Motor neuron (in vitro differentiated cells): ENCODE data around the gene AFF1. TPM values are rescaled to one million over a fixed set of nuclear protein-coding genes. Genes with fewer than 3 reads are reported as not detected.

Experiments used
- ATAC-seq, 8 experiments: fragments of 200-7000 bp; cut with Tn5 transposase; replicated peaks in 6 of 8; 2 replicates each; pipeline ENCODE4 v1.8.0; 2021; ENCODE audit warnings: mild to moderate bottlenecking in 8 of 8, moderate library complexity in 8 of 8
- H3K27ac ChIP-seq, 2 donors: fragments of 250-450 bp; sonication (Bioruptor Pico); 2 replicates each; pipeline ENCODE4 v1.9.0; 2021; ENCODE audit warnings: antibody characterized with exemption in 2 of 2, mild to moderate bottlenecking in 2 of 2, moderate library complexity in 1 of 2
- H3K4me1 ChIP-seq, 2 donors: fragments of 250-450 bp; sonication (Bioruptor Pico); replicated peaks in 1 of 2; 2 replicates each; pipeline ENCODE4 v1.6.1; 2021; ENCODE audit warnings: antibody characterized with exemption in 2 of 2, mild to moderate bottlenecking in 2 of 2, moderate library complexity in 1 of 2
- H3K4me3 ChIP-seq, 5 donors: fragments of 250-450 bp; sonication (Bioruptor Pico); 2 replicates each; pipeline ENCODE4 v1.9.0; 2021; ENCODE audit warnings: antibody characterized with exemption in 5 of 5, mild to moderate bottlenecking in 5 of 5, moderate library complexity in 4 of 5
- WGBS, 10 experiments: fragments of 450-650 bp; shearing (Covaris generic); methylation state at CpG; one replicate each; pipeline ENCODE4 v1.0.0; 2022; 5-methylcytosine and 5-hydroxymethylcytosine counted together
- in situ Hi-C, 9 experiments: fragments of 400-800 bp; cut with MboI; loops; one replicate each; pipeline ENCODE4 v1.15.0; 2021; ENCODE audit warnings: low sequenced_read_pairs in 9 of 9, low pct_unique_long_range_greater_than_20kb in 2 of 9; ENCODE audit not compliant: unreplicated experiment in 9 of 9
- total RNA-seq, 8 experiments: library from RNA; unstranded; fragments of 300-600 nt; gene quantifications; 2 replicates each; pipeline versions ENCODE4 v1.2.3 to v1.2.4, GENCODE V29; 2022

AFF1 gene, protein sequence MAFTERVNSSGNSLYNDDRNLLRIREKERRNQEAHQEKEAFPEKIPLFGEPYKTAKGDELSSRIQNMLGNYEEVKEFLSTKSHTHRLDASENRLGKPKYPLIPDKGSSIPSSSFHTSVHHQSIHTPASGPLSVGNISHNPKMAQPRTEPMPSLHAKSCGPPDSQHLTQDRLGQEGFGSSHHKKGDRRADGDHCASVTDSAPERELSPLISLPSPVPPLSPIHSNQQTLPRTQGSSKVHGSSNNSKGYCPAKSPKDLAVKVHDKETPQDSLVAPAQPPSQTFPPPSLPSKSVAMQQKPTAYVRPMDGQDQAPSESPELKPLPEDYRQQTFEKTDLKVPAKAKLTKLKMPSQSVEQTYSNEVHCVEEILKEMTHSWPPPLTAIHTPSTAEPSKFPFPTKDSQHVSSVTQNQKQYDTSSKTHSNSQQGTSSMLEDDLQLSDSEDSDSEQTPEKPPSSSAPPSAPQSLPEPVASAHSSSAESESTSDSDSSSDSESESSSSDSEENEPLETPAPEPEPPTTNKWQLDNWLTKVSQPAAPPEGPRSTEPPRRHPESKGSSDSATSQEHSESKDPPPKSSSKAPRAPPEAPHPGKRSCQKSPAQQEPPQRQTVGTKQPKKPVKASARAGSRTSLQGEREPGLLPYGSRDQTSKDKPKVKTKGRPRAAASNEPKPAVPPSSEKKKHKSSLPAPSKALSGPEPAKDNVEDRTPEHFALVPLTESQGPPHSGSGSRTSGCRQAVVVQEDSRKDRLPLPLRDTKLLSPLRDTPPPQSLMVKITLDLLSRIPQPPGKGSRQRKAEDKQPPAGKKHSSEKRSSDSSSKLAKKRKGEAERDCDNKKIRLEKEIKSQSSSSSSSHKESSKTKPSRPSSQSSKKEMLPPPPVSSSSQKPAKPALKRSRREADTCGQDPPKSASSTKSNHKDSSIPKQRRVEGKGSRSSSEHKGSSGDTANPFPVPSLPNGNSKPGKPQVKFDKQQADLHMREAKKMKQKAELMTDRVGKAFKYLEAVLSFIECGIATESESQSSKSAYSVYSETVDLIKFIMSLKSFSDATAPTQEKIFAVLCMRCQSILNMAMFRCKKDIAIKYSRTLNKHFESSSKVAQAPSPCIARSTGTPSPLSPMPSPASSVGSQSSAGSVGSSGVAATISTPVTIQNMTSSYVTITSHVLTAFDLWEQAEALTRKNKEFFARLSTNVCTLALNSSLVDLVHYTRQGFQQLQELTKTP
- 10 to 100 TPM in 6 of 8 experiments, 1 to 10 TPM in 2; 7.7 to 47.0 (median 15.8) TPM for total RNA-seq

DNA sequence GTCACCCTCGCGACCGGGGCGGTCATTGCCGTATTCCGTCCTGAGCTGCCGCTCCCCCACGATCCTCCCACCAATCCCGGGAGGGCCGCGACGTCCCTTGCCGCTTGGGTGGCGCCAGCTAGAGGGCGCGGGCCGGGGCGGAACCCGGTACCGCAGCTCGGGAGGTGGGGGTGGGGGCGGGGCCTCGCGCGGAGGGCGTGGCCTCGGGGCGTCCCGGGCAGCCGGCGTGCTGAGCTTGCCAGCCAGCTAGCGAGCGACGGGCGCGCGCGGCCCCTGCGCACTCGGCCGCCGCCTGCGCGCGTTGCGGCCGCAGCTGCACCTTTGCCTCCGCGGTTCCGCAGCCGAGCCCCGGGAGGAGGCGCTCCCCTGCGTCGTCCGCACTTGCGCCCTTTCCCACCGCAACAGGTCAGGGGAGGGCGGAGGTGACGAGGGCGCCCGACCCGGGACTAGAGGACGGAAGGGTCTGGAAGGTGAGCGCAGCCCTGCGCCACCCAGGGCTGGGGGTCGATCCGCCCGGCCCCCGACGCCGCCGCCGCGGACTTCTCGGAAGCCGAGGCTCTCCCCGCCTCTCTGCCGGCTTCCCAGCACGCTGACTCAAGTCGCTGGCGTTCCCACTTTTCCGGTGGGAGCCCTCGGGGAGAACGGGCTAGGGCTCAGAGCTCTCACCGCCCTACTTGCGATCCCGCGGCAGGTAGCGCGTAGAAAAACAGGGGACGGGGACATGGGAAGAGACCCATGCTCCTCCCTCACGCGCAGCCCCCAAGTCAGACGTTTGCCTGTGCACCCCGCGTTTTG lies at the start of gene AFF1:
AFF1 (plus strand) TSS at position 241 of the 795 bp plus-strand sequence. CDS start 13,523 bp downstream, outside the sequence.
- in situ Hi-C loops = loop anchor here in 7 of 9 experiments (25.0 kb wide), 3 partner anchors 152 to 302 kb away; no protein-coding TSS in a partner anchor
- Histone ChIP-seq H3K4me1 (no peaks in the 10 kb centered on the region), H3K4me3 (peak within 1 kb of the TSS; percentile 47 to 78 (median 64)), H3K27ac (peak within 1 kb of the TSS; percentile 18 to 35)
- 0 to 20% (median 0%) methylated on average over 1 to 6 of the region's 97 CpGs; no CpG with 5 or more reads in 4 of the 10 experiments for WGBS, 10 experiments
- peak; percentile 70 to 91 (median 88) for ATAC-seq

DNA sequence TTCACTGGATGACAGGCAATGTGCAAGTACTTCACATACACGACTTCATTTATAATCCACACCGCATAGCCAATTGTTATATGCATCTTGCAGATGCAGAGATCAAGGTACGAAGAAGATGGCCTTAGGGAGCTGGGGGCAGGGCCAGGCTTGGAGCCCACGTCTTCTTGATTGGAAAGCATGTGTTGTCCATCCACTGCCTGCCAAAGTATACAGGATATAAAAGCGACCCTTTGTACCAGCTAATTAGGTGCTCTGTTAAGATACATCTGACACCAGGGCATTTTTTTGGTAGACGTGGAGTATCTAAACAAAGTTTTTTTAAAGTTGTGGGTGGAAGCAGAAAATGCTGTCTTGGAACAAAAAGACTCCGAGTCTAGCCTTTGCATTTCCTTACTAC lies 44.0 kb upstream of the AFF1 start:
- ATAC-seq = no peak
- Histone ChIP-seq H3K27ac (no peak overlapping the region), H3K4me3 (no peak overlapping the region), H3K4me1 (peaks cover 2 to 7% of the 10 kb centered on the region in 2 donors)
- 60 to 100% (median 82%) methylated on average over 1 to 6 of the region's 7 CpGs; no CpG with 5 or more reads in 2 of the 10 experiments for WGBS, 10 experiments
- in situ Hi-C loops = loop anchor here in 8 of 9 experiments (10.0 to 25.0 kb wide), 5 partner anchors 366 to 528 kb away; partner anchors contain the start of gene MAPK10 (in 1 of the 8)

DNA sequence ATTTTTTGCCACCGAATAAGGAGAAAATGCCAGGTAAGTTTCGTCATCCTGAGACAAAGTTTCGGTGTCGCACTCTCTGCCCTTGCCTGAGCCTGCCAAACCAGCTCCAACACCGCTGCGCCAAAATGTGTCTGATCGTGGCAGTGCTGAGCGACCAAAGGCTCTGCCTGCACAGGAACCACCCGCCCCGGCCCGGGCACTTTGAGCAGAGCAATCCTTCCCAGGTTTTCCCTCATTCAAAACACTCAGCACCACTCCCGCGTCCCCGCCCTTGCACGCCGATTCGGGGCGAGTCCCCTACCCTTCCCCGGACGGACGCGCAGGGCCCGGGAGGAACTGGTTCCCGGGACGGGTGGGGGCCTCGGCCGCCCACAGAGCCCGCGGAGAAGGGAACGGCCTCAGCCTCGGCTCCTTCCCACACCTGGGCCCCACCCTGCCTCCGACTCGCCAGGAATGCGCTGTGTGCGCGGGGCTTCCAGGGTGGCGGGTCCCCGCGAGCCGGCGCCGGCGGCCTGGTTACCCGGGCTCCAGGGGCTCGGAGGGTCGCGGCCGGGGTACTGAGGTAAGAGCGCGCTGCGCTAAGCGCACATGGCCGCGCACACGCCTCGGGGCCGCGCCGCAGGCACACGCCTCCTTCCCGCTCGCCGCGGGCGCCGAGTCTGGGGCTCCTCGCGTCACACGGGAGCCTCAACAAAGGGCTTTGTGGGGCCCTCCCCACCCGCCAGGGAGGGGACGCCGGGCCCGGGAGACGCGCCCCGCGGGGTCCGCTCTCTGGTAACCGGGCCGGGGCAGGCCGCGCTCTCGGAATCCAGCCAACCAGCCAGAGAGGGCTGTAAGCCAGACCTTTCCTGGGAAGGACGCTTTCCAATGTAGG lies 42.8 kb upstream of the AFF1 start, which contains the start of gene C4orf36:
C4orf36 (minus strand) TSS at position 661 of the 874 bp plus-strand sequence. CDS start 902 bp downstream, outside the sequence.
- Histone ChIP-seq H3K4me1 (peaks cover 2 to 7% of the 10 kb centered on the region in 2 donors), H3K27ac (peak within 1 kb of the TSS in 1 of 2 donors; percentile 30), H3K4me3 (peak within 1 kb of the TSS; percentile 46 to 58 (median 50))
- in situ Hi-C loops = loop anchor here in 8 of 9 experiments (10.0 to 25.0 kb wide), 5 partner anchors 367 to 530 kb away; partner anchors contain the start of gene MAPK10 (in 1 of the 8)
- ATAC-seq = peak; percentile 84 to 90 (median 88)
- WGBS, 10 experiments = 0 to 40% (median 6%) methylated on average over 1 to 12 of the region's 84 CpGs

DNA sequence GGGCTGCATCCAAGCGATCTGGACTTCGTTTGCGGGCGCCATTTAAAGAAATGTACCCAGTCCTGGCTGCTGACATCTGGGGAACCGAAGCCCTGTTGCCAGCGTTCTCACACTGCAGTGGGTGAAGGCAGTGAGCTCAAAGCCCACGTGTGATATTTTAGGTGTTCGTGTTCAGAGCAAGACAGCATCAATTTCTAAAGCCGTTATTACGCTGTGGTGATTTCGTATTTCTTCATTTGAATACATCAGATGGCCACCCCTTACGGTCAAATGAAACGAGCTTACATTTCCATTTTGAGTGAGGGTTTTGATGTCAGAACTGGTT lies 42.2 kb upstream of the AFF1 start:
- Histone ChIP-seq H3K4me3 (peak overlapping the region; percentile 46 to 58 (median 50)), H3K27ac (peak overlapping the region in 1 of 2 donors; percentile 30), H3K4me1 (peaks cover 2 to 7% of the 10 kb centered on the region in 2 donors)
- peak in 1 of 8 experiments; percentile 7 for ATAC-seq
- WGBS, 10 experiments = 0 to 100% (median 10%) methylated on average over 1 to 9 of the region's 13 CpGs; no CpG with 5 or more reads in 4 of the 10 experiments
- in situ Hi-C loops = loop anchor here in 8 of 9 experiments (10.0 to 25.0 kb wide), 5 partner anchors 368 to 530 kb away; partner anchors contain the start of gene MAPK10 (in 1 of the 8)

DNA sequence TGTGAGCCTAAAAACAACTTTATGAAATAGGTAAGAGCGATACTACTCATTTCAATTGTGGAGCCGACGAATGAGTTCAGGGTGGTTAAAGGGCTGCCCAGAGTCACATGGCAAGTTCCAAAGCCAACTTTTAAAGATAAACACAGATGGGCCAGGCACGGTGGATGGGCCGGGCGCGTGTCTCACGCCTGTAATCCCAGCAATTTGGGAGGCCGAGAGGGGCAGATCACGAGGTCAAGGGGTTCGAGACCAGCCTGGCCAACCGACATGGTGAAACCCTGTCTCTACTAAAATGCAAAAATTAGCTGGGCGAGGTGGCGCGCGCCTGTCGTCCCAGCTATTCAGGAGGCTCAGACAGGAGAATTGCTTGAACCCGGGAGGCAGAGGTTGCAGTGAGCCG lies 41.7 kb upstream of the AFF1 start:
- in situ Hi-C loops = loop anchor here in 8 of 9 experiments (10.0 to 25.0 kb wide), 5 partner anchors 368 to 531 kb away; partner anchors contain the start of gene MAPK10 (in 1 of the 8)
- H3K4me1 ChIP-seq = peaks cover 2 to 7% of the 10 kb centered on the region in 2 donors
- no peak overlapping the region for H3K27ac ChIP-seq
- peak overlapping the region in 1 of 5 donors; percentile 58 for H3K4me3 ChIP-seq
- WGBS, 10 experiments = 73 to 100% (median 90%) methylated on average over 2 to 3 of the region's 19 CpGs; no CpG with 5 or more reads in 7 of the 10 experiments
- no peak for ATAC-seq

DNA sequence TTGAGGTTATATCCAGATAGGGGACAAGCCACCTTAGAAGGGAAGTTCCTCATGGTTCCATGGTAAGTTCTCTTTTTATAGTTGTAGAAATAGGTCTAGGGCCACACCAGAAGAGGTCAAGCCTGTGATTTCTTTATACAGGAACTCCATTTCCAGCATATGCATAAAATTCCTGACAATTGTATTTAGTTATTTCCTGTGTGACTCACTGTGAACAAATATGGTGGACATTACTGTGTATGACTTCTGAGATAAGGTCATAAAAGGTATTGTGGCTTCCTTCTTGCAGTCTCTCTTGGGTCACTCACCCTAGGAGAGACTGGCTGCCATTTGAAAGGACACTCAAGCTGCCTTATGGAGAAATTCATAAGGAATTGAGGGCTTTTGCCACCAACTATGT lies 40.4 kb upstream of the AFF1 start:
- in situ Hi-C loops = loop anchor here in 8 of 9 experiments (10.0 to 25.0 kb wide), 5 partner anchors 370 to 532 kb away; partner anchors contain the start of gene MAPK10 (in 1 of the 8)
- ATAC-seq = no peak

DNA sequence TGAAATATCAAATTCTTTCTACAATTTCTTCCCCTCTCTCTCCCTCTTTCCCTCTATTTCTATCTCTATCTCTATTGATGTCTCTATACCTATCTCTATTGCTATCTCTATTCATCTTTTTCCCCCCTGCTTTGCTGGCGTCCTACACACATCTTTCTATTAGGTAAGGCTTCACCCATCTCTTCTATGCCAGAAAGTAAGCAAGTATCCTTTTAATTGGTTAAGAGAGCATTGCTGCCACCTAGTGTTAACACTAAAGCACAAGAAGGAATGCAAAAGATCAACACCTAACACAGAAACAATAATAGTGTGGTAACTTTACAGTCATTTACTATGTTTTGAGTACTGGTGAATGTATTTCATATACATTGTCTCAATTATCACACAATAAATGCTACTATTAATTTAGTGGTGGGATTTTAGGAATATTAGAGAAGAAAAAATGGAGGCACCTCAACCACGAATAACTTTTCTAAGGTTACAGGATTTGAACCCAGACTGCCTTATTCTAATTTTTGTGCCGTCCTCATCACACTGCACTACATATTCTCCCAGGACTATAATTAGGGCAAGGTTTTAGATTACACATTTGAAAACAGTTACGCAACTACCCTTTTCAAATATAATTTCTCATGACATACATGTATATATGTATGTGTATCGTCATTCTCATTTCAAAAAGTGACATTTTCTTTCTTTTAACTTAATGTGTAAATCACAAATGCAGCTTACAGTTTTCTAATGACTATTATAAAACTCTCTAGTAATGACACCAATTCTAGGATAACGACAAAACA lies 38.9 kb upstream of the AFF1 start:
- Histone ChIP-seq H3K4me1 (peaks cover 2 to 7% of the 10 kb centered on the region in 2 donors), H3K27ac (no peak overlapping the region), H3K4me3 (no peak overlapping the region)
- WGBS, 10 experiments = 53 to 78% (median 69%) methylated on average over 3 to 6 of the region's 6 CpGs
- in situ Hi-C loops = loop anchor here in 8 of 9 experiments (10.0 to 25.0 kb wide), 5 partner anchors 371 to 534 kb away; partner anchors contain the start of gene MAPK10 (in 1 of the 8)
- peak in 4 of 8 experiments; percentile 5 to 25 (median 14) for ATAC-seq

More for the DNA sequence above, 40.4 kb upstream of the AFF1 start:
- no peak overlapping the region for H3K27ac ChIP-seq
- peaks cover 2 to 7% of the 10 kb centered on the region in 2 donors for H3K4me1 ChIP-seq
- no peak overlapping the region for H3K4me3 ChIP-seq

DNA sequence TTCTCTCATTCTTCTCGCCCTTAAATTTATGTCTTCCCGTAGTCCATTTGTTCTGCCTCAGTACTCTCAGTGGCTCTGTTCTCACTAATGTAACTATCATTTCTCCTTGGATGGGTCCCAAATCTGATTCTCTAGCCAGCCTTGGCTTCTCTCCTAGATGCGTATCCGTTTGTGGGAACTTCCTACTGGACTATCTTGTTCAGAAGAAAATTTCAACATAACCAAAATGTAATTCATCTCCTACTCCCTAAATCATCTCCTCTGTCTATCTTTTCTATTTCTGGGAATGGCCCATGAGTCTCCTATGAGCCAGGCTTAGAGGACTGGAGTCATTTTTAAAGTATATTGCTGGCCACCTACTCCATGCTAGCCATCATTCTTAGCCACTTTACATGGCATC lies 38.2 kb upstream of the AFF1 start:
- no peak for ATAC-seq
- 32 to 84% (median 72%) methylated on average over 2 to 4 of the region's 4 CpGs for WGBS, 10 experiments
- in situ Hi-C loops = loop anchor here in 8 of 9 experiments (10.0 to 25.0 kb wide), 5 partner anchors 372 to 534 kb away; partner anchors contain the start of gene MAPK10 (in 1 of the 8)
- no peak overlapping the region for H3K27ac ChIP-seq
- peaks cover 2 to 7% of the 10 kb centered on the region in 2 donors for H3K4me1 ChIP-seq
- no peak overlapping the region for H3K4me3 ChIP-seq

DNA sequence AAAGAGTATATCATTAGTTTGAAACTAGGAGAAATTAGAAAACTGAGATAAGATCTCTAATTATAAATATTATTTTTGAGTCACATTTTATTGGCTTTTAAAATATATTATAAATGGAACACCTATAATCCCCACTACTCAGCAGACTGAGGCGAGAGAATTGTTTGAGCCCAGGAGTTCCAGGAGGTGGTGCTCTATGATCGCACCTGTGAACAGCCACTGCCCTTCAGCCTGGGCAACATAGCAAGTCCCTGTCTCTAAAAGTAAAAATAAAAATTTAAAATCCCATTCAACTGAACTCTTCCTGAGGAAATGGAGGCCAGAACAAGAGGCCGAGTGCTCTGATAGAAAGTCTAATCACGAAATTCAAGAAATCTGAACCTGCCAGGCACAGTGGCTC lies 36.2 kb upstream of the AFF1 start:
- no peaks in the 10 kb centered on the region for H3K4me1 ChIP-seq
- 71 to 100% (median 90%) methylated on average over 1 to 4 of the region's 4 CpGs; no CpG with 5 or more reads in 1 of the 10 experiments for WGBS, 10 experiments
- in situ Hi-C loops = loop anchor here in 8 of 9 experiments (10.0 to 25.0 kb wide), 5 partner anchors 374 to 536 kb away; partner anchors contain the start of gene MAPK10 (in 1 of the 8)
- peak in 1 of 8 experiments; percentile 16 for ATAC-seq
- no peak overlapping the region for H3K27ac ChIP-seq
- H3K4me3 ChIP-seq = no peak overlapping the region

DNA sequence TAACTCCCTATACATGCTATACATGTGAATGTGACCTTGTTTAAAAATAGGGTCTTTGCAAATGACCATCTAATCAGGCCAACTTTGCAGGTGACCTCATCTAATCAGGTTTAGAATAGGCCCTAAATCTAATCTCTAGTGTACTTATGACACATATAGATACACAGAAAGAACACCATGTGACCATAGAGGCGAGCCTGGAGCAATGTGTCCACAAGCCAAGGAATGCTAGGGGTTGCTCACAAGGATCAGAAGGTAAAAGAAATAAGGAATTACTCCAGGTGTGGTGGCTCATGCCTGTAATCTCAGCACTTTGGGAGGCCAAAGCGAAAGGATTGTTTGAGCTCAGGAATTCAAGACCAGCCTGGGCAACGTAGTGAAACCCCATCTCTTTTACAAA lies 32.9 kb upstream of the AFF1 start:
- in situ Hi-C loops = loop anchor here in 6 of 9 experiments (25.0 kb wide), 3 partner anchors 335 to 935 kb away; partner anchors contain the start of gene MEPE (in 1 of the 6)
- no peak for ATAC-seq
- Histone ChIP-seq H3K4me3 (no peak overlapping the region), H3K4me1 (no peaks in the 10 kb centered on the region), H3K27ac (no peak overlapping the region)
- WGBS, 10 experiments = 81 to 100% (median 90%) methylated on average over 1 to 3 of the region's 3 CpGs; no CpG with 5 or more reads in 2 of the 10 experiments
